Activated T-helper 1 cell treated with Interleukin-2 at 50 U/mL for 16 hours (primary cell): ENCODE measurements around the gene FEM1B.

Source experiments
- DNase-seq: peaks from one replicate; pipeline ENCODE4 v3.0.0-alpha.2; 2020; ENCODE audit warnings: low read depth

FEM1B gene

GRCh38 chr15:68259883-68260282 lies 17.7 kb upstream of the FEM1B start:
- DNase-seq: no peak

- DNase-seq: no peak
These were observed 16.3 kb upstream of the FEM1B start for GRCh38 chr15:68261241-68261640.

GRCh38 chr15:68261980-68262379 lies 15.6 kb upstream of the FEM1B start:
- no peak for DNase-seq

- DNase-seq: no peak
These were observed 14.8 kb upstream of the FEM1B start for GRCh38 chr15:68262514-68263356.

- DNase-seq: no peak
These were observed 13.3 kb upstream of the FEM1B start for GRCh38 chr15:68264282-68264681.

- DNase-seq: no peak
These were observed 12.5 kb upstream of the FEM1B start for GRCh38 chr15:68265081-68265480.

- DNase-seq: no peak
These were observed 11.9 kb upstream of the FEM1B start for GRCh38 chr15:68265674-68266073.

GRCh38 chr15:68268405-68268804 lies 9.1 kb upstream of the FEM1B start:
- no peak for DNase-seq

GRCh38 chr15:68271854-68272471 lies 5.6 kb upstream of the FEM1B start:
- no peak for DNase-seq

- no peak for DNase-seq
These were observed 4.7 kb upstream of the FEM1B start for GRCh38 chr15:68272721-68273271.

GRCh38 chr15:68274201-68274848 lies 3.2 kb upstream of the FEM1B start:
- DNase-seq: no peak

- DNase-seq: no peak
These were observed 2.3 kb upstream of the FEM1B start for GRCh38 chr15:68275165-68275746.

- no peak for DNase-seq
These were observed 877 bp upstream of the FEM1B start for GRCh38 chr15:68276668-68277067.

- DNase-seq: no peak
These were observed 378 bp upstream of the FEM1B start for GRCh38 chr15:68277131-68277602.

- DNase-seq: no peak
These were observed 725 bp downstream of the FEM1B start for GRCh38 chr15:68278345-68278594.

GRCh38 chr15:68278595-68279405 lies 1.3 kb downstream of the FEM1B start:
- DNase-seq: no peak

- DNase-seq: no peak
These were observed 2.5 kb downstream of the FEM1B start for GRCh38 chr15:68279779-68280753.

GRCh38 chr15:68281008-68281407 lies 3.5 kb downstream of the FEM1B start:
- no peak for DNase-seq

- no peak for DNase-seq
These were observed 5.9 kb downstream of the FEM1B start for GRCh38 chr15:68283401-68283800.

GRCh38 chr15:68284616-68285258 lies 7.2 kb downstream of the FEM1B start:
- DNase-seq: no peak
